ENCODE measurements around the gene UBE3D. TPM values are rescaled to one million over a fixed set of nuclear protein-coding genes. Genes with fewer than 3 reads are reported as not detected.

UBE3D gene
- total and polyA plus RNA-seq, 2 experiments from 2014 or later: 17.5 to 31.4 TPM

GRCh38 chr6:82954937-82955577 lies 110.6 kb downstream of the UBE3D start:
- Mint-ChIP-seq H3K27me3 (ENCODE audit: insufficient read depth, low read depth, poor library complexity) (peaks cover 4% of the 10 kb centered on the region), H3K9me3 (no peaks in the 10 kb centered on the region), H3K4me1 (peaks cover 19% of the 10 kb centered on the region), H3K4me3 (no peak overlapping the region), H3K36me3 (ENCODE audit: low read depth) (peaks cover 25% of the 10 kb centered on the region), H3K27ac (no peak overlapping the region)
- ATAC-seq (no peak), DNase-seq (ENCODE audit: low spot score) (no peak)
- no peak overlapping the region for H3K27ac ChIP-seq (ENCODE audit: low read depth)
- H3K9me2 ChIP-seq (ENCODE audit: insufficient read depth): no peaks in the 10 kb centered on the region
- no peaks in the 10 kb centered on the region for H3K27me3 ChIP-seq (ENCODE audit: insufficient read depth)
- peaks cover 18% of the 10 kb centered on the region for H3K4me1 ChIP-seq (ENCODE audit: insufficient read depth)
- H4K20me1 ChIP-seq (replicated peaks; ENCODE audit: insufficient read depth): no peaks in the 10 kb centered on the region
- H3F3A ChIP-seq (replicated peaks; ENCODE audit: low read depth): no peaks in the 10 kb centered on the region; the same call in 1 of the 2 replicates
- no peak overlapping the region for H3K4me3 ChIP-seq
- no peaks in the 10 kb centered on the region for H3K79me2 ChIP-seq (replicated peaks; ENCODE audit: insufficient read depth)
- no peaks in the 10 kb centered on the region for H3K36me3 ChIP-seq (ENCODE audit: insufficient read depth)
- TF ChIP-seq EZH2 (IDR thresholded peaks at IDR 0.05; ENCODE audit: low read depth, unreplicated experiment): no peak
- no peak for TF ChIP-seq POLR2AphosphoS5 (IDR thresholded peaks at IDR 0.05; ENCODE audit: low read depth)
- no peak for TF ChIP-seq ETS1 (IDR thresholded peaks at IDR 0.05)
- TF ChIP-seq REST (IDR thresholded peaks at IDR 0.05; ENCODE audit: unreplicated experiment): no peak
- no peak for TF ChIP-seq ZNF114 (CRISPR knock-in tag; IDR thresholded peaks at IDR 0.05)
- no peak for TF ChIP-seq NANOG (IDR thresholded peaks at IDR 0.05; ENCODE audit: borderline replicate concordance)
- no peak for TF ChIP-seq ZNF331 (CRISPR knock-in tag; IDR thresholded peaks at IDR 0.05; ENCODE audit: low read depth)
- no peak for TF ChIP-seq ZNF462 (CRISPR knock-in tag; IDR thresholded peaks at IDR 0.05)
- no peak for TF ChIP-seq STAT1 (IDR thresholded peaks at IDR 0.05; ENCODE audit: unreplicated experiment)
- TF ChIP-seq JUNB (IDR thresholded peaks at IDR 0.05; ENCODE audit: unreplicated experiment): no peak
- TF ChIP-seq EZH2phosphoT487 (IDR thresholded peaks at IDR 0.05; ENCODE audit: unreplicated experiment): no peak
- no peak for TF ChIP-seq CREB1 (CRISPR knock-in tag; IDR thresholded peaks at IDR 0.05; ENCODE audit: low read depth)
- no peak for TF ChIP-seq CTCF (conservative IDR thresholded peaks at IDR 0.05; ENCODE audit: low read depth in 2 of 2)
- no peak overlapping the region for H3K4me2 ChIP-seq
- H2AFZ ChIP-seq: no peak overlapping the region
